ENCODE measurements around the gene SYCP2.

SYCP2 gene

GRCh38 chr20:59829054-59829785 is 104.2 kb downstream of the SYCP2 start:
- no peak for TF ChIP-seq CTCF (conservative IDR thresholded peaks at IDR 0.05)
- no peak overlapping the region for H3K27ac ChIP-seq

GRCh38 chr20:59828125-59829053 is 105.0 kb downstream of the SYCP2 start:
- no peak overlapping the region for H3K27ac ChIP-seq
- TF ChIP-seq CTCF (conservative IDR thresholded peaks at IDR 0.05): no peak

- peak overlapping the region; percentile 58 for H3K27ac ChIP-seq
- TF ChIP-seq CTCF (conservative IDR thresholded peaks at IDR 0.05): no peak
These were observed 106.0 kb downstream of the SYCP2 start for GRCh38 chr20:59827138-59828056.

GRCh38 chr20:59825944-59826759 is 107.3 kb downstream of the SYCP2 start:
- no peak for TF ChIP-seq CTCF (conservative IDR thresholded peaks at IDR 0.05)
- H3K27ac ChIP-seq: peak overlapping the region; percentile 58

GRCh38 chr20:59825563-59825920 is 107.9 kb downstream of the SYCP2 start:
- peak overlapping the region; percentile 58 for H3K27ac ChIP-seq
- no peak for TF ChIP-seq CTCF (conservative IDR thresholded peaks at IDR 0.05)

- no peak overlapping the region for H3K27ac ChIP-seq
- no peak for TF ChIP-seq CTCF (conservative IDR thresholded peaks at IDR 0.05)
These were observed 108.5 kb downstream of the SYCP2 start for GRCh38 chr20:59824711-59825562.

Data from VCaP (cell line).